MM.1S (cell line): Measurements from ENCODE around the gene ALDH8A1.
"Not testable (repeated sequence)": the region's sequence is repeated elsewhere in the genome, so short reads cannot be mapped to it uniquely, and the experiment has no call there.

Experiments
- DNase-seq: peaks from one replicate; pipeline ENCODE4 v3.0.0-alpha.2; 2015
- H2AFZ ChIP-seq: fragments of 300-600 bp; sonication (generic); 2 replicates; pipeline ENCODE4 v1.6.0; 2016; ENCODE audit warnings: antibody characterized with exemption, low read length
- H3F3A ChIP-seq: fragments of 300-600 bp; sonication (generic); 2 replicates; pipeline ENCODE4 v1.6.1; 2016; ENCODE audit warnings: mild to moderate bottlenecking, antibody characterized with exemption, low read length, moderate library complexity, mixed read lengths; ENCODE audit not compliant: insufficient read depth
- H3K27ac ChIP-seq: fragments of 300-600 bp; sonication (generic); 2 replicates; pipeline ENCODE4 v1.5.1; 2016; ENCODE audit warnings: mild to moderate bottlenecking, low read length
- H3K27me3 ChIP-seq: fragments of 300-600 bp; sonication (generic); replicated peaks from 2 replicates; pipeline ENCODE4 v1.6.0; 2016; ENCODE audit warnings: low read length; ENCODE audit not compliant: insufficient read depth
- H3K36me3 ChIP-seq: fragments of 300-600 bp; sonication (generic); replicated peaks from 2 replicates; pipeline ENCODE4 v1.6.1; 2016; ENCODE audit warnings: mild to moderate bottlenecking, low read length, mixed read lengths; ENCODE audit not compliant: insufficient read depth
- H3K4me1 ChIP-seq: fragments of 300-600 bp; sonication (generic); 2 replicates; pipeline ENCODE4 v1.6.1; 2016; ENCODE audit warnings: low read length, mixed read lengths
- H3K4me2 ChIP-seq: fragments of 300-600 bp; sonication (generic); 2 replicates; pipeline ENCODE4 v1.6.0; 2016; ENCODE audit warnings: low read depth, low read length
- H3K4me3 ChIP-seq: fragments of 300-600 bp; sonication (generic); 2 replicates; pipeline ENCODE4 v1.5.1; 2016; ENCODE audit warnings: low read length, mixed read lengths
- H3K79me2 ChIP-seq: fragments of 300-600 bp; sonication (generic); 2 replicates; pipeline ENCODE4 v1.6.1; 2016; ENCODE audit warnings: mixed run types, low read length, mixed read lengths
- H3K9ac ChIP-seq: fragments of 300-600 bp; sonication (generic); 2 replicates; pipeline ENCODE4 v1.6.1; 2016; ENCODE audit warnings: low read length, mixed read lengths
- H3K9me2 ChIP-seq: fragments of 300-600 bp; sonication (generic); replicated peaks from 2 replicates; pipeline ENCODE4 v1.6.1; 2016; ENCODE audit warnings: mild to moderate bottlenecking, low read length, mixed read lengths; ENCODE audit not compliant: insufficient read depth
- H3K9me3 ChIP-seq: fragments of 300-600 bp; sonication (generic); replicated peaks from 2 replicates; pipeline ENCODE4 v1.6.1; 2016; ENCODE audit warnings: mild to moderate bottlenecking, low read length, mixed read lengths; ENCODE audit not compliant: insufficient read depth
- H4K20me1 ChIP-seq: fragments of 300-600 bp; sonication (generic); 2 replicates; pipeline ENCODE4 v1.6.1; 2016; ENCODE audit warnings: mild to moderate bottlenecking, low read length, moderate library complexity, mixed read lengths; ENCODE audit not compliant: insufficient read depth
- EZH2 ChIP-seq: fragments of 300-600 bp; sonication (generic); optimal IDR thresholded peaks from 2 replicates; pipeline ENCODE3; 2017; ENCODE audit warnings: low read depth, mild to moderate bottlenecking, antibody characterized with exemption, low read length, mixed read lengths
- EZH2phosphoT487 ChIP-seq: fragments of 300-600 bp; sonication (generic); IDR thresholded peaks from 2 replicates; pipeline ENCODE4 v1.6.1; 2018; ENCODE audit warnings: antibody characterized with exemption, low read length
- TF ChIP-seq, protein P1 (sequence below): fragments of 300-600 bp; sonication (generic); IDR thresholded peaks from 2 replicates; pipeline ENCODE4 v1.5.1; 2016; ENCODE audit warnings: antibody characterized with exemption, low read length, mixed read lengths

The ALDH8A1 gene

GRCh38 chr6:134908906-134909516, 40.9 kb downstream of the ALDH8A1 start:
- Histone ChIP-seq H3F3A (no peaks in the 10 kb centered on the region), H3K27me3 (no peaks in the 10 kb centered on the region), H3K27ac (no peak overlapping the region), H3K9ac (no peak overlapping the region), H3K36me3 (no peaks in the 10 kb centered on the region), H3K4me1 (no peaks in the 10 kb centered on the region), H2AFZ (no peak overlapping the region), H3K4me2 (no peak overlapping the region), H3K79me2 (no peaks in the 10 kb centered on the region), H3K9me3 (no peaks in the 10 kb centered on the region), H3K9me2 (no peaks in the 10 kb centered on the region), H4K20me1 (no peaks in the 10 kb centered on the region), H3K4me3 (no peak overlapping the region)
- DNase-seq: no peak
- TF ChIP-seq, protein P1, sequence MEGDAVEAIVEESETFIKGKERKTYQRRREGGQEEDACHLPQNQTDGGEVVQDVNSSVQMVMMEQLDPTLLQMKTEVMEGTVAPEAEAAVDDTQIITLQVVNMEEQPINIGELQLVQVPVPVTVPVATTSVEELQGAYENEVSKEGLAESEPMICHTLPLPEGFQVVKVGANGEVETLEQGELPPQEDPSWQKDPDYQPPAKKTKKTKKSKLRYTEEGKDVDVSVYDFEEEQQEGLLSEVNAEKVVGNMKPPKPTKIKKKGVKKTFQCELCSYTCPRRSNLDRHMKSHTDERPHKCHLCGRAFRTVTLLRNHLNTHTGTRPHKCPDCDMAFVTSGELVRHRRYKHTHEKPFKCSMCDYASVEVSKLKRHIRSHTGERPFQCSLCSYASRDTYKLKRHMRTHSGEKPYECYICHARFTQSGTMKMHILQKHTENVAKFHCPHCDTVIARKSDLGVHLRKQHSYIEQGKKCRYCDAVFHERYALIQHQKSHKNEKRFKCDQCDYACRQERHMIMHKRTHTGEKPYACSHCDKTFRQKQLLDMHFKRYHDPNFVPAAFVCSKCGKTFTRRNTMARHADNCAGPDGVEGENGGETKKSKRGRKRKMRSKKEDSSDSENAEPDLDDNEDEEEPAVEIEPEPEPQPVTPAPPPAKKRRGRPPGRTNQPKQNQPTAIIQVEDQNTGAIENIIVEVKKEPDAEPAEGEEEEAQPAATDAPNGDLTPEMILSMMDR: no peak
- TF ChIP-seq EZH2 (no peak), EZH2phosphoT487 (no peak)

GRCh38 chr6:134904731-134905130, 45.2 kb downstream of the ALDH8A1 start:
- H3K27me3 ChIP-seq, H3K9me3 ChIP-seq, H3K4me3 ChIP-seq, H4K20me1 ChIP-seq, H3F3A ChIP-seq, H2AFZ ChIP-seq, H3K36me3 ChIP-seq, H3K79me2 ChIP-seq, H3K4me1 ChIP-seq, H3K9me2 ChIP-seq, DNase-seq, H3K9ac ChIP-seq, H3K27ac ChIP-seq, H3K4me2 ChIP-seq: not testable (repeated sequence)

DNA sequence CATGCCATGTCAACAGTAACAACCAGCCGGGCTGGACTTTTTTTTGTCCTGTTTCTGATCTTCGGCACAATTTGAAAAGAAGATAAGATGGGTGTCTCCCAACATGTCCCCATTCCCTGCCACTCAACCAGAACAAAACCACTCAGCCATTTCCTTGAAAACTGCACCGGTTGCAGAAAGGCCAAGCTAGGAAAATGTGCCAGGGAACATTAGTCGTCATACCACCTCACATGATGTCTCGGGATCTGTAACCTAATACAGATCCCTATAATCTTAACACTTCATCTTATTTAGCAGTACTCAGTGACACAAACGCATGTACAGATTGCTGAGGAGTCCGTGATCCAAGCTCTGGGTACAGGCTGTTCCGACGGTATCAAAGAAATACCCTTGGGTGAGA, 46.5 kb downstream of the ALDH8A1 start:
- DNase-seq: no peak
- H3K36me3 ChIP-seq: no peaks in the 10 kb centered on the region
- no peaks in the 10 kb centered on the region for H4K20me1 ChIP-seq
- H3K27ac ChIP-seq: no peak overlapping the region
- H3K4me2 ChIP-seq: no peak overlapping the region
- no peaks in the 10 kb centered on the region for H3K27me3 ChIP-seq
- H3K9me2 ChIP-seq: no peaks in the 10 kb centered on the region
- no peak overlapping the region for H2AFZ ChIP-seq
- no peak overlapping the region for H3K4me3 ChIP-seq
- H3K9me3 ChIP-seq: no peaks in the 10 kb centered on the region
- no peaks in the 10 kb centered on the region for H3K79me2 ChIP-seq
- no peak for TF ChIP-seq EZH2
- TF ChIP-seq, protein P1: no peak
- no peak for TF ChIP-seq EZH2phosphoT487
- no peak overlapping the region for H3K9ac ChIP-seq
- H3F3A ChIP-seq: no peaks in the 10 kb centered on the region
- no peaks in the 10 kb centered on the region for H3K4me1 ChIP-seq

DNA sequence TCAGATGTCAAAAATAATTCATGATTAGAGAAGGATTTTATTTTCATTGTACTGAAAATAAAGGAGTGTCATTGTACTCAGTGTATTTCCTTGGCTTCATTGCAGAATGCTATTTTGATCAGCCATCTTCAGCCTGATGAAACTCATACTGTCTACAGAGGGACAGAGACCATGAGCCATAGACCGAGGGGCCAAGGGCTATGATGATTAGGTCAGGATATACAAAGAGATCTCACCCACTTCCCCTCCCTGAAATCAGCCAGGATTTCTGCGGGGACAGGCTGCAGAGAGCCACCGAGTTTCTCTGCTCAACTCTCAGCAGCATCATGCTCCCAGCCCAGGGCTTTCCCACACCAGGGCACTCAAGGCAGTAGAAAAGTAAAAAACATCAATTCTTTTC, 47.0 kb downstream of the ALDH8A1 start:
- H4K20me1 ChIP-seq: no peaks in the 10 kb centered on the region
- no peaks in the 10 kb centered on the region for H3K27me3 ChIP-seq
- no peak overlapping the region for H3K4me3 ChIP-seq
- H2AFZ ChIP-seq: no peak overlapping the region
- H3K27ac ChIP-seq: no peak overlapping the region
- H3K4me1 ChIP-seq: no peaks in the 10 kb centered on the region
- no peak overlapping the region for H3K4me2 ChIP-seq
- H3F3A ChIP-seq: no peaks in the 10 kb centered on the region
- no peaks in the 10 kb centered on the region for H3K36me3 ChIP-seq
- no peaks in the 10 kb centered on the region for H3K9me2 ChIP-seq
- no peak for TF ChIP-seq EZH2
- TF ChIP-seq EZH2phosphoT487: no peak
- TF ChIP-seq, protein P1: no peak
- no peak for DNase-seq
- H3K9ac ChIP-seq: no peak overlapping the region
- H3K9me3 ChIP-seq: no peaks in the 10 kb centered on the region
- no peaks in the 10 kb centered on the region for H3K79me2 ChIP-seq
